HG02623 (cell line): ENCODE measurements around the gene PLA2G7.
"Not testable (repeated sequence)": the region's sequence is repeated elsewhere in the genome, so short reads cannot be mapped to it uniquely, and the experiment has no call there.

Source experiments
- ATAC-seq: cut with Tn5 transposase; IDR thresholded peaks from one replicate; pipeline ENCODE4 v1.9.1; 2021; ENCODE audit warnings: moderate library complexity; ENCODE audit not compliant: unreplicated experiment

PLA2G7 gene

GRCh38 chr6:46748940-46749503, 13.8 kb upstream of the PLA2G7 start:
- ATAC-seq, result no peak

- no peak for ATAC-seq
Observed at GRCh38 chr6:46746696-46747095, 11.5 kb upstream of the PLA2G7 start, which contains the start of gene ANKRD66. ANKRD66 (plus strand) TSS chr6:46746933; CDS start chr6:46751949, 5,016 bp downstream.

- ATAC-seq, result no peak
Observed at GRCh38 chr6:46745973-46746372, 10.8 kb upstream of the PLA2G7 start.

- ATAC-seq, result not testable (repeated sequence)
Observed at GRCh38 chr6:46744159-46744725, 9.1 kb upstream of the PLA2G7 start.

- ATAC-seq, result no peak
Observed at GRCh38 chr6:46743425-46744158, 8.4 kb upstream of the PLA2G7 start.

- ATAC-seq, result no peak
Observed at GRCh38 chr6:46741910-46742309, 6.7 kb upstream of the PLA2G7 start.

- no peak for ATAC-seq
Observed at GRCh38 chr6:46741482-46741881, 6.3 kb upstream of the PLA2G7 start.

GRCh38 chr6:46736906-46737305, 1.7 kb upstream of the PLA2G7 start:
- ATAC-seq, result no peak

- ATAC-seq, result no peak
Observed at GRCh38 chr6:46735720-46736031, 501 bp upstream of the PLA2G7 start.

GRCh38 chr6:46733341-46733801, 1.8 kb downstream of the PLA2G7 start:
- ATAC-seq, result no peak

- no peak for ATAC-seq
Observed at GRCh38 chr6:46730921-46731461, 4.2 kb downstream of the PLA2G7 start.

GRCh38 chr6:46729787-46730326, 5.3 kb downstream of the PLA2G7 start:
- no peak for ATAC-seq

GRCh38 chr6:46720401-46720800, 14.8 kb downstream of the PLA2G7 start:
- no peak for ATAC-seq

GRCh38 chr6:46719099-46719498, 16.1 kb downstream of the PLA2G7 start:
- no peak for ATAC-seq

GRCh38 chr6:46715141-46715540, 20.0 kb downstream of the PLA2G7 start:
- no peak for ATAC-seq

- ATAC-seq, result no peak
Observed at GRCh38 chr6:46711491-46711890, 23.7 kb downstream of the PLA2G7 start.

- ATAC-seq, result no peak
Observed at GRCh38 chr6:46706464-46706863, 28.7 kb downstream of the PLA2G7 start.

- no peak for ATAC-seq
Observed at GRCh38 chr6:46704562-46704961, 30.6 kb downstream of the PLA2G7 start.

- no peak for ATAC-seq
Observed at GRCh38 chr6:46699970-46700369, 35.2 kb downstream of the PLA2G7 start.

- no peak for ATAC-seq
Observed at GRCh38 chr6:46690911-46691451, 44.2 kb downstream of the PLA2G7 start.

GRCh38 chr6:46690141-46690755, 44.9 kb downstream of the PLA2G7 start:
- ATAC-seq, result no peak
